Neuron (in vitro differentiated cells): ENCODE measurements around the gene ATP2B1.

Experiments used
- H2AFZ ChIP-seq: one replicate; pipeline ENCODE4 v1.6.1; 2013; ENCODE audit warnings: low read depth, mild to moderate bottlenecking, inconsistent platforms, low read length, moderate library complexity
- H3K27me3 ChIP-seq: one replicate; pipeline ENCODE4 v1.6.1; 2013; ENCODE audit warnings: low read length; ENCODE audit not compliant: insufficient read depth
- H3K36me3 ChIP-seq: one replicate; pipeline ENCODE4 v1.6.1; 2013; ENCODE audit warnings: low read length; ENCODE audit not compliant: insufficient read depth
- H3K4me1 ChIP-seq: one replicate; pipeline ENCODE4 v1.6.1; 2013; ENCODE audit warnings: low read length; ENCODE audit not compliant: insufficient read depth
- H3K4me3 ChIP-seq: 2 replicates; pipeline ENCODE4 v1.5.1; 2013; ENCODE audit warnings: mild to moderate bottlenecking, low read length, moderate library complexity
- H3K9me3 ChIP-seq: one replicate; pipeline ENCODE4 v1.6.1; 2013; ENCODE audit warnings: low read length

Gene ATP2B1

DNA sequence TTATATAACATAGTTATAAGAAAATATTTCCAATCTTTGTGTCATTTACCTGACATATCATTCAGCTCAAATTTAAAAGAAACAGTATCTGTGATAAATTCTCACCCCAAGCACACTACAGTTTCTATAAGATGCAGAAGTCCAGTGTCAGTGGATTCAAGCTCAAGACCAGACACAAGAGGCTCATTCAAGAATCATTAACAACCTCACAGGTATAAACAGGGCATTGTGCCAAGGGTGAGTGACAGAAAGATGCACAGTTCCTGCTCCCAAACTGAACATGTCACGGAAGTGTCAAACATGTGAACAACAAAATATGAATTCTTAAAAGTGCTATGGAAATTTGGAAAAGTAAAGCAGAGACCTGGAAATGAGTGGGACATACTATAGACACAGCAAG is 12.8 kb downstream of the ATP2B1 start:
- Histone ChIP-seq H3K4me3 (no peak overlapping the region), H2AFZ (no peak overlapping the region), H3K9me3 (no peaks in the 10 kb centered on the region), H3K27me3 (no peaks in the 10 kb centered on the region), H3K4me1 (no peaks in the 10 kb centered on the region), H3K36me3 (no peaks in the 10 kb centered on the region)

GRCh38 chr12:89695100-89695499 is 13.5 kb downstream of the ATP2B1 start:
- no peaks in the 10 kb centered on the region for H3K27me3 ChIP-seq
- no peak overlapping the region for H2AFZ ChIP-seq
- H3K4me1 ChIP-seq, result no peaks in the 10 kb centered on the region
- H3K36me3 ChIP-seq, result no peaks in the 10 kb centered on the region
- H3K4me3 ChIP-seq, result no peak overlapping the region
- H3K9me3 ChIP-seq, result no peaks in the 10 kb centered on the region

DNA sequence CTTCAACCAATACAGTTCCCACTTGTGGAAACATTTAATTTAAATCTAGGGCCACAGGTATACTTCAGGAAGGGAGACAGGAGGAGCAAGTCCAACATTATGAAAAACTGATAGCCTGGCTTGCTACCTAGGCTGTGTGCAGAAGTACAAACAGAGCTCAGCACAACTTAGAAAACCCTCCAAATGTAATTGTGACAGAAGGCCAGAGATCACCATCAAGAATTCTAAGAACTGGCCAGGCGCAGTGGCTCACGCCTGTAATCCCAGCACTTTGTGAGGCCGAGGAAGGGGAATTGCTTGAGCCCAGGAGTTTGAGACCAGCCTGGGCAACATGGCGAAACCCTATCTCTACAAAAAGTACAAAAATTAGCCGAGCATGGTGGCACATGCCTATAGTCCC is 14.1 kb downstream of the ATP2B1 start:
- no peaks in the 10 kb centered on the region for H3K9me3 ChIP-seq
- H2AFZ ChIP-seq, result no peak overlapping the region

DNA sequence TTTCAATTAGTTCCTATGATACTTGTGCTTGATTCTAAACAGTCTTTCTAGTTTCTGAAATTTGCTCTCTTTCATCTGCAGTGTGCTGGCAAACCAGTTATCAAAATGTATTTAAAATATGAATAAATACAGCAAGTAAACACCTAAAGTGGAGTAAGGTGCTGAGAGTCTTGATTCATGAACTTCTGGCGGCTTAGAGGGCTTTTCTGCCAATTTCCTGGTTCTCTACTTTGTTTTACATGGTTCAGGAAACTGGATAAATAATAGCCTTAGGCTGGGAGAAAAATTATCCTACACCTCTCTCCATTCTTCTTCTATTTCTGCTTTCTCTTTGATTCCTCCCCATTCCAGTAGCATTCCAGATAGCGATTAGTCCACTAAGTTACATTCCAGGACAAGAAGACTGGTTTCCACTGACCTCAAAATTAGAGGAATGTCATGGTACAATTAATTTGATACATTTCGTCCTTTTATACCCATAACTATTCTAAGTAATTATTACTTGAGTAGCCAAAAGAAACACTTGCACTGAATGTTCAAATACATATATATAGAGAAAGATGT is 14.9 kb downstream of the ATP2B1 start:
- Histone ChIP-seq H3K4me3 (no peak overlapping the region), H3K4me1 (no peaks in the 10 kb centered on the region), H3K9me3 (no peaks in the 10 kb centered on the region), H3K36me3 (no peaks in the 10 kb centered on the region), H2AFZ (no peak overlapping the region), H3K27me3 (no peaks in the 10 kb centered on the region)

More for the DNA sequence above, 14.1 kb downstream of the ATP2B1 start:
- Histone ChIP-seq H3K4me3 (no peak overlapping the region), H3K36me3 (no peaks in the 10 kb centered on the region), H3K27me3 (no peaks in the 10 kb centered on the region), H3K4me1 (no peaks in the 10 kb centered on the region)

- Histone ChIP-seq H3K9me3 (no peaks in the 10 kb centered on the region), H3K36me3 (no peaks in the 10 kb centered on the region), H3K27me3 (no peaks in the 10 kb centered on the region), H2AFZ (no peak overlapping the region), H3K4me1 (no peaks in the 10 kb centered on the region), H3K4me3 (no peak overlapping the region)
These were observed 16.2 kb downstream of the ATP2B1 start for GRCh38 chr12:89692439-89692838.

GRCh38 chr12:89691659-89692058 is 17.0 kb downstream of the ATP2B1 start:
- no peak overlapping the region for H3K4me3 ChIP-seq
- H3K27me3 ChIP-seq, result no peaks in the 10 kb centered on the region
- H2AFZ ChIP-seq, result no peak overlapping the region
- no peaks in the 10 kb centered on the region for H3K4me1 ChIP-seq
- H3K9me3 ChIP-seq, result no peaks in the 10 kb centered on the region
- no peaks in the 10 kb centered on the region for H3K36me3 ChIP-seq

DNA sequence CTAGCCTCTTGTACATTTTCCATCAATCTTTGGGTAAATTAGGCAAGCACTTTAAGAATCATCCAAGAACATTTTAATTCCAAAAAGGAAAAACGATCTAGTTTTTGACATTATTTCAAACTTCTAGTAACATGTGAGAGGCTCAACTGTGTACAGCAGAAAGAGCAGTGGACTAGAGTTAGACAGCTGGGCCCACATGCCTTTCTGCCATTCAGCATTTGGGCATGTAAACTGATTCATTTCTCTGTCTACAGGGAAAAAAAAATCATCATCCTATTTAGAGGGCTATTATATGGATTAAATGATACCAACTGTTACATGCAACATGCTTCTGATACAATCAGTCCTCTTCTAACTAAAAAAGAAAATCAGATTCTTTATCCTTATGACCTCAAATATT is 17.7 kb downstream of the ATP2B1 start:
- Histone ChIP-seq H3K4me1 (no peaks in the 10 kb centered on the region), H3K9me3 (no peaks in the 10 kb centered on the region), H3K27me3 (no peaks in the 10 kb centered on the region), H3K4me3 (no peak overlapping the region), H3K36me3 (no peaks in the 10 kb centered on the region), H2AFZ (no peak overlapping the region)

DNA sequence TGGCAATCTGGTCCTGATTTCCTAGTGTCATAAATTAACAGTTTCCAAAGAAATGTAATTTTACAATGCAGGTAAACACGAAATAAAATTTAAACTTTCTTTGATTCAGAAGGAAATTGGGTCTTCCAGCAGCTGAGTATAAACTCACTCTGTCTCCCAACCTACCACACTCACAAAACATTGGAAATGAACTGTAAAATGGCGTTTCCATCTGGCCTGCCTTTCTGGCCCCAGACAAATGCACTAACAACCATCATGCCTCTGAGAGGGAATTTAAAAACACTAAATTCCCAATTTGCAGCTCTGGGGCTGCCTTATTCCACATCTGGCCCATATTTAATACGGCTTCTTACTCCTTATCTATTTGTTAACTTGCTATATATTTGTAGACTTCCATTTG is 19.3 kb downstream of the ATP2B1 start:
- Histone ChIP-seq H3K9me3 (no peaks in the 10 kb centered on the region), H3K27me3 (no peaks in the 10 kb centered on the region), H2AFZ (no peak overlapping the region), H3K4me1 (no peaks in the 10 kb centered on the region), H3K36me3 (no peaks in the 10 kb centered on the region), H3K4me3 (no peak overlapping the region)

GRCh38 chr12:89686311-89686710 is 22.3 kb downstream of the ATP2B1 start:
- Histone ChIP-seq H3K9me3 (peaks cover 2% of the 10 kb centered on the region), H3K27me3 (no peaks in the 10 kb centered on the region), H3K4me1 (no peaks in the 10 kb centered on the region), H2AFZ (no peak overlapping the region), H3K36me3 (no peaks in the 10 kb centered on the region), H3K4me3 (no peak overlapping the region)

DNA sequence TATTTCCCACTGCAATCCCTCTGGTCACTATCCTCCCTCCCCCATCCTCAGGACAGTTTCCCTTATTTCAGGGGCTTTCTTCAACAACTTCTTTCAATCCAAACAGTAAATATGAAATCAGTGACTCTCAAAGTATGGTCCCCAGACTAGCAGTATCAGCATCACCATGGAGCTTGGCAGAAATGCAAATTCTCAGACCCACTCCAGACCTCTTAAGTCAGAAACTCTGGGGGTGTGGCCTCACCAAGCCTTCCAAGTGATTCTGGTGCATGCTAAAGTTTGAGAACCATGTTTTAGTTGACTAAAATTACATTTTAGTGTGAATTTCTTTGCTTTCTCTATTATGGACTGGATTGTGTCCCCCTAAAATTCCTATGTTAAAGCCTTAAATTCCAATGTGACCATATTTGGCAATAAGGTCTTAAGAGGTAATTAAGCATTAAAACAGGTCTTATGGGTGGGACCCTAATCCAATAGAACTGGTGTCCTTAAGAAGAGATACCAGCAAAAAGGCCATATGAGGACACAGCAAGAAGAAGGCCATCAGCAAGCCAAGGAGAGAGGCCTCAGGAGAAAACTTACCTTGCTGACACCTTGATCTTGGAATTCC is 23.2 kb downstream of the ATP2B1 start:
- H3K27me3 ChIP-seq, result no peaks in the 10 kb centered on the region
- peaks cover 2% of the 10 kb centered on the region for H3K9me3 ChIP-seq
- H3K4me1 ChIP-seq, result no peaks in the 10 kb centered on the region
- H2AFZ ChIP-seq, result no peak overlapping the region
- H3K36me3 ChIP-seq, result no peaks in the 10 kb centered on the region
- no peak overlapping the region for H3K4me3 ChIP-seq

DNA sequence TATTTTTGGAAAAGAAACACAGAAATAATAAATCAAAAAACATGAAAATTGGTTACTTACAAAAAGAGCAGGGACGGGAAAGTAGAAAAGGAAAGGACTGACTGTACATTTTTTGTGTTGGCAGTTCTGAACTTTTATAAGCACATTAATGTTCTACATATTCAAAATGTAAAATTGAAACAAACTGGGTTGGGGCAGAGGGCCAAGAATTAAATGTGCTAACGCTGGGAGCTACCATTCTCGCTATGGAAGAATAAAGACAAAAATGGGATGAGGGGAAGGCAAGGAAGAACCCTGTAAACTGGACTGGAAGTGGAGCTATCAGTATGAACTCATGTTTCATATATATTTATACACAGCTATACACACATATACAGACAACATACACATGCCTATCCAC is 24.5 kb downstream of the ATP2B1 start:
- H2AFZ ChIP-seq, result no peak overlapping the region
- no peaks in the 10 kb centered on the region for H3K36me3 ChIP-seq
- H3K4me3 ChIP-seq, result no peak overlapping the region
- no peaks in the 10 kb centered on the region for H3K4me1 ChIP-seq
- H3K9me3 ChIP-seq, result peaks cover 2% of the 10 kb centered on the region
- H3K27me3 ChIP-seq, result no peaks in the 10 kb centered on the region

- Histone ChIP-seq H3K36me3 (no peaks in the 10 kb centered on the region), H3K4me3 (no peak overlapping the region), H2AFZ (no peak overlapping the region), H3K9me3 (peaks cover 2% of the 10 kb centered on the region), H3K4me1 (no peaks in the 10 kb centered on the region), H3K27me3 (no peaks in the 10 kb centered on the region)
These were observed 26.4 kb downstream of the ATP2B1 start for GRCh38 chr12:89682284-89682683.

DNA sequence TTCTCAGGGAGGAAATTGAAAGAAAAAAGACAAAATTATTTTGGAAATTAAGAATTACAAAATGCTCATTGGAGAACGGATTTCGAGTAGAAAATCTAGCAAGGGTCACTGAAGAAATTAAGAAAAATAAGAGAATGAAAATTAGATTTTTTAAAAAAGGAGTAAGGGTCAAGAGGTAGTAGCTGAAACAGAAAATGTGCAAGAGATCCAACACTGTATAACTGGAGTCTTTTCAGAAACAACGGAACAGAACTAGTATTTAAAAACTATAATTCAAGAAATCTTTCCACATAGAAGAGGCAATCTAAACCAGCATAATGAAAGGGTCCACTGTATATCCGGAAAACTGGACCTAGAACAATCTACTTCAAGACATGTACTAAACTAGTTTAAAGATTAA is 28.2 kb downstream of the ATP2B1 start:
- Histone ChIP-seq H3K4me1 (no peaks in the 10 kb centered on the region), H3K36me3 (no peaks in the 10 kb centered on the region), H3K27me3 (no peaks in the 10 kb centered on the region), H3K9me3 (peaks cover 2% of the 10 kb centered on the region), H3K4me3 (no peak overlapping the region), H2AFZ (no peak overlapping the region)

DNA sequence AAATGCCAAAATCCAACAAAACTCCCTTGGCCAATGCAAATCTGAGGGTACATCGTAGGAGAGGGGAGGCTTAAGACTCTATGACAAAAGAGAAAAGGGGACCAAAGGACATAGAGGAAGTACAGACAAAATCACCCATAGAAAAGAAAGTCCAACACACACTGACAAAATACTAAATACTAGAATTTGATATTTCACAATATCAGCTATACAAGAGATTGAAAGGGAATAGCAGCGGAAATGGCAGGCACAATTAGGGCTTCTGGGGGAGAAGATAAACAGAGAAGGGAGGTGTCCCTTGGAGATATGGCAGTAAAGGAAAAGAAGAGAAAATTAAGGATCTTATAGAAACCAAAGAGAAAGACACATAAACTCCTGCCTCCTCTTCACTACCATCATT is 29.0 kb downstream of the ATP2B1 start:
- peaks cover 2% of the 10 kb centered on the region for H3K9me3 ChIP-seq
- H3K4me3 ChIP-seq, result no peak overlapping the region
- H3K27me3 ChIP-seq, result no peaks in the 10 kb centered on the region
- no peaks in the 10 kb centered on the region for H3K4me1 ChIP-seq
- no peak overlapping the region for H2AFZ ChIP-seq
- no peaks in the 10 kb centered on the region for H3K36me3 ChIP-seq
